ENCODE results near the gene GRIA4.

DNA sequence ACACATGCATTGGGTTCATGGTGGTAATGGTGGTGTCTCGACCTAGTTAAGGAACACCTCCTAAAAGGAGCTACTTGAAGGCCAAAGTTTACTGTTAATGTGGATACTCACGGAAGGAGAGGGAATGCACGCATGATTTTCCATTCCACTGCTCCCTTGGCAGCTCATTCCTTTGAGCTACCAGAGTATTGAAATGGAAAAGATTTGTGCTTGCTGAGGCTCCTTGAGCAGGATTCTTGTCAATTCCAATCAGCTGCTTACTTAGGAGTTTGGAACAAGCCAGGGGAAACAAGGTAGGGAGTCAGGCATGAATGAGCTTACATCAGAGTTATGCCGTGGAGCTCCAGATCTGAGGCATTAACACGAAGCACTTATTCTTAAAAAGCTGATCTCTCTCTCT lies 108.8 kb downstream of the GRIA4 start:
- TF ChIP-seq, protein P1, sequence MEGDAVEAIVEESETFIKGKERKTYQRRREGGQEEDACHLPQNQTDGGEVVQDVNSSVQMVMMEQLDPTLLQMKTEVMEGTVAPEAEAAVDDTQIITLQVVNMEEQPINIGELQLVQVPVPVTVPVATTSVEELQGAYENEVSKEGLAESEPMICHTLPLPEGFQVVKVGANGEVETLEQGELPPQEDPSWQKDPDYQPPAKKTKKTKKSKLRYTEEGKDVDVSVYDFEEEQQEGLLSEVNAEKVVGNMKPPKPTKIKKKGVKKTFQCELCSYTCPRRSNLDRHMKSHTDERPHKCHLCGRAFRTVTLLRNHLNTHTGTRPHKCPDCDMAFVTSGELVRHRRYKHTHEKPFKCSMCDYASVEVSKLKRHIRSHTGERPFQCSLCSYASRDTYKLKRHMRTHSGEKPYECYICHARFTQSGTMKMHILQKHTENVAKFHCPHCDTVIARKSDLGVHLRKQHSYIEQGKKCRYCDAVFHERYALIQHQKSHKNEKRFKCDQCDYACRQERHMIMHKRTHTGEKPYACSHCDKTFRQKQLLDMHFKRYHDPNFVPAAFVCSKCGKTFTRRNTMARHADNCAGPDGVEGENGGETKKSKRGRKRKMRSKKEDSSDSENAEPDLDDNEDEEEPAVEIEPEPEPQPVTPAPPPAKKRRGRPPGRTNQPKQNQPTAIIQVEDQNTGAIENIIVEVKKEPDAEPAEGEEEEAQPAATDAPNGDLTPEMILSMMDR (IDR thresholded peaks at IDR 0.05; ENCODE audit: low read depth, low read length), result no peak
- TF ChIP-seq EZH2phosphoT487 (IDR thresholded peaks at IDR 0.05; ENCODE audit: low read depth), result no peak
